NCI-H1436 (cell line): ENCODE measurements around the gene ACADVL.

Experiments used
- DNase-seq: peaks from one replicate; lab custom pipeline; 2025; lab: John Stamatoyannopoulos, UW

ACADVL gene

DNA sequence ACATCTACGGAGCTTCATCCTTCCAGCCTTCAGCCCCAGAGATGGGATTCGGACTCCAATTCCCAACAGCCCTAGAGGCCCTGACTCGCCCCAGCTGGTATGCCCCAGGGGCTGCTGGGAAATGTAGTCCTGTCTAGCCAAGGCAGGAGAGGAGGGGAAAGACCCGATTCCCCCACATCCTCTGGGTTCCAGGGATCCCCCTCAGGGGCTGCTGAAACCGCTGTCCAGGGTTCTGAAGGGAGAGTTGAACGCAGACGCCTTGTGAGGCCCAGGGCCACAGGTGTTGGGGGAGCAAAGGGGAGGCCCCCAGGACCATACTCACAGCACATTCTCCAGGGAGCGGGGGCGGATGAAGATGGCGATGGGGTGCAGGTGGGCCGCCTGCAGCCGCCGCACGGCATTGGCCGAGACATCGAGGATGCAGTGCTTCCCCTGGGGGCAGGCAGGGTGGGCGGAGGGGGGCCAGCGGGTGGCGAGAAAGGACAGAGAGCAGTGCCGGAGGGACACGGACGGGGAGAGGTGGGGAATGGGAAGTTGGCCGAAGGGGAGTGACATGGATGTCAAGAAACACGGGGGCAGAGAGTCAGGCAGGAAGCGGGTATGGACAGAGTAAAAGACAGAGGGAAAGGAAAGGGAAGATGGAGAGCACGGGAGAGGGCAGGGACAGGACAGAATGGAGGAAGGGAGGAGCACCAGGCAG lies 28.0 kb upstream of the ACADVL start:
- DNase-seq: no peak

DNA sequence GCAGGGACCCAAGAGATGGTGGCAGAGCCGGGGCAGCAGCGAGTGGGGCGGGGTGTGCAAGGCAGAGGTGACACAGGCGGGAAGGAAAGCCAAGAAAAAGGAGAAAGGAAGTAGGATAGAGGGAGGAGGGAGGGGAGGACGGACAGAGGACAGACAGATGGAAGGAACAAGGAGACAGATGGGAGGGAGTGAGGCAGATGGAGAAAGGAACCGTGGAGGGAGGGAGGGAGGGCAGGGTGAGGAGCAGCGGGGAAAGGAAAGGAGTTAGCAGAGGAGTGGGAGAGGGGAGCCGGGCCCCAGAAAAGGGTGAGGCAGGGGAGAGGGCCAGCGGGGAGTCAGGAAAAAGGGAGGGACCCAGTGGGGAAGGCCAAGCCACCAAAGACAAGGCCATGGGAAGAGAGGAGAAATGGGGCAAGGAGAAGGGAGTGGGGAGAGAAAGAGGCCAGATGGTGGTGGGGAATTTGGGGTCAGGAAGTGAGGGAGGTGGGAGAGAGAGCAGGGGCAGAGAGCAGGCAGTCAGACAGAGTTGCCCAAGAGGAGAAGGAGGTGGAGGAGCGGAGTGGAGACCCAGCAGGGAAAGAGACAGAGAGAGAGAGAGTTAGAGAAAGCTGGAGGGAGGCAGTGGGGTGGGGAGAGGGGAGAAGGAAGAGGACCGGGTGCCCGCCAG lies 27.3 kb upstream of the ACADVL start:
- no peak for DNase-seq

DNA sequence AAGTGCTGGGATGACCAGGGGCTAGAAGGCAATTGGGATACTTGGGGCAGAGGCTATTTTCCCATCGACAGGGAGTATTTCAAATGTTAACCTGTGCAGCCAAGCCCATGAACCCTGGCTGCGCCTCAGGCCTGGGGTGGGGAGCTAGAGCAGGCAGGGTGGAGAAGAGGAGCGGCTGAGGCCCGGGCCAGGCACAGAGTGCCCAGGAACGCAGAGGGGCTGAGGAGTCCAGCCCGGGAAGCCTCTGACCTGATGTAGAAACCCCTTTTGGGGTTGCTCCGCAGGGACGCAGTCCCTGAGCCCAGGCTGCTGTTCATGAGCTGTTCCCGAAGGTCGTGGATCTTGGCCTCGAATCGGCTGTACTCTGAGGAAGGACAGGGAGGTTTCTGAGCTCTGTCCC lies 23.8 kb upstream of the ACADVL start:
- DNase-seq: no peak

GRCh38 chr17:7196651-7197401 lies 22.9 kb upstream of the ACADVL start:
- DNase-seq: no peak

DNA sequence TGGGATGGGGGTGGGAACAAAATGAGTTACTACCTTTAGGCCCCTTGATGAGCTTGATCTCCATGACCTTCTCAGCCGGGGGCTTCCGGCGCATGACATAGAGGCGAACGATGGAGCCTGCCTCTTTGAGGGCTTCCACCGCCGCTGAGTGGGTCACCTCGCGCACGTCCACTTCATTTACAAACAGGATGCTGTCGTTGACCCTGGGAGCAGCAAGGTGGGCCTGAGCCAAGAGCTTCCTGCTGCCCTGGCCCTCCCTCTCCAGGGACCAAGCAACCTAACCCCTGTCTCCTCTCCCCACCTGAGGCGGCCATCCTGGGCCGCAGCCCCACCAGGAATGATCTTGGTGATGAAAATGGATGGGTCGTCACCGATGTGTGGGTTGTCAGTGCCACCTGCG lies 16.3 kb upstream of the ACADVL start:
- DNase-seq: no peak

GRCh38 chr17:7204336-7204735 lies 15.4 kb upstream of the ACADVL start:
- DNase-seq: no peak

- peak; percentile 97 for DNase-seq
These were observed 14.8 kb upstream of the ACADVL start for GRCh38 chr17:7204828-7205461.

DNA sequence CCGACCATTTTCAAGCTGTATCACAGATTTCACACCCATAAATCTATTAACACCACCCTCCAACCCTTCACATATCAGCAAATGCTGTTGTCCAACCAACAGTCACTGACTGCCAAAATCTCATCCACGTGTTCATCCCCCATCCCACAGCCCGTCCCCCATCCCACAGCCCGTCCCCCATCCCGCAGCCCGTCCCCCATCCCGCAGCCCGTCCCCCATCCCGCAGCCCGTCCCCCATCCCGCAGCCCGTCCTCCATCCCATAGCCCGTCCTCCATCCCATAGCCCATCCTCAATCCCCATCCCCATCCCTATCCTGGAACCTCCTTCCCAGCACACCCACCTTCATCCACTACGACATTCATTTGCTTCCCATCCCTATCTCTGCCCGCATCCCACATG lies 14.2 kb upstream of the ACADVL start:
- no peak for DNase-seq

GRCh38 chr17:7207120-7208001 lies 12.4 kb upstream of the ACADVL start:
- DNase-seq: no peak

DNA sequence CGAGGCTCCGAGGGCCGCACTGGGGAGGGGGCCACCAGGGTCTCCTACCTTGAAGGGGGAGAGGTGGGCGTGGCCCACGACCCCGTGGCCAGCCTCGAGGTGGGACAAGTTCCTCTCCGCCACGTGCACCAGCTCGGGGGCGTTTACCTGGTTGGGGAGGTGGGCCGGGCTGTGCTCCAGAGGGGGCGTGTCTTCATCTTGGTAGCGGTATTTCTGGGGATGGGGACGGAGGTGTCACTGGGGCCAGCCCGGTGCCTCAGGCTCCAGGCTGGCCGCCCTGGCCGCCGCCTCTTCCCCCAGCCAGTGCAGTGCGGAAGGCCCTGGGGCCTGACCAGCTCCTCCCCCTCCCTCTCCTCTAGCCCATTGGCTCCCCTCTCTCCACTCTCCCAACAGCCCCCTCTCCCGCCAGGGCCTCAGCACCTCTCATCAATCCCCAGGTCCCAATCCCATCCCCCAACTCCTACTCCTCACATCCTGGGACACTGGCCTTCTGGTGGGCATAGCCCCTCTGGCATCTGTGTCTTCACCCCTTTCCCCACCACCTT lies 11.6 kb upstream of the ACADVL start:
- DNase-seq: no peak

DNA sequence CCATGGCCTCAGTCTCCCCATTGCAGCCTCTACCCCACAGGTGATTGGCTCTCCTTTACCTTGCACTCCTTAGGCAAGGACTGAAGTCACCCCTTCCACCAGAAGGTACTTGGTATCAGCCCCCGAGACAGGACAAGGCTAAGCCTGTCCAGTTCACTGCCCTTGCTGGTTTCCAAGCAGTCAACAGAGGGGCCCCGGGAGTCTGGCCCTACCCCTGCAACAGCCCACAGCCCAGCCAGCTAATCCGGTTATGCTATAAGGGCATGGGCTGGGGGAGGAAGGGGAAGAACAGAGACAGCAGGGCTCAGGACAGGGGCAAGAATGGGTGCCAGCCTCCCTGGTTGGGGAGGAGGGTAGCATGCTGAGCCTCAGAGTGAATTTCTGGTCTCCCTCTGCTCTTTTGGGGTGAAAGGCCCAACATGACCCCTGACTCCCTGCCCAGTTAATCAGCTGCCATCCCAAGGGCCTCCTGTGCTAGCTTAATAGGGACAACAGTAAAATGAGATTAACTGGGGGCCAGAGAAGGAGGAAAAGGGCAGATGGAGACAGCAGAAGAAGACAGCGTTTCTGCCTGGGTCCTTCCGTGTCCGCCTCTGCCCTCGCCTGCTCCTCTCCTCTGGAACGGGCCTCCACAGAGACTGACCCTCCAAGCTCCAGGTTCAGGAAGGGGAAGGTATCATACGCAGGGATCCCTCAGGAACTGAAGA lies 10.8 kb upstream of the ACADVL start:
- no peak for DNase-seq

DNA sequence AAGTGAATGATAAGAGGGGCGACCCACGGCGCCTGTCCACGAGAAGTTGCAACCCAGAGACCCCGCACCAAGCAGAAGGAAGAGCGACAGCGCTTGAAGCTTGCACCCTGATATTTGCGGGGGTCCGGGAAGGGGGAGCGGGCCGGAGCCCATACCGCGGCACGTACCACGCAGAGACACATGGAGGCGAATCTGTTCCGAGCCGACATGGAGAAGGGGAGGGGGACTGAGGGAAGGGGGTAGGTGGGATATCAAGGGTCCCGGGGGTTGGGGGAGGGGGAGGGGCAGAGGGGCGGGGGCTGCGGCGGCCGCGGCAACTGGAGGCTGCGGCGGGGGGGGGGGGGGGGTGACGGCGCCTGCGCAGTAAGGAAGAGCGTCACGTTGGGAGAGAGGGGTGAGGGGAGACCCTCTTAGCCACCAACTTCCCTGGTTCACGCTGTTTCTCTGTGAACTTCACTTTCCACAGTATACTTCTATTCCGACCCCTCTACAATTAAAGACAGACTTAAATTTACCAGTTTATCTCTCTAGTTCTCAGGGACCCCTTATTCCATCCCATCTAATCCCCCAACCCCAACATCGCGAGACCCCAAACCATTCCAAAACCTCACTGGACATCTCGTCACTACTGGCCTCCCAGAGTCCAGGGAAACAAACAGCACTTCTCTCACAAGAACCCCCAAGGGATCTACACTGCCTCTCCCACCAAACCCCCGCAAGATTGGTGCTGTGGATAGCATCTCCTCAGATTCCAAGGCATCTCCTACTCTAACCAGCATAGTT lies 8.1 kb upstream of the ACADVL start:
- no peak for DNase-seq

GRCh38 chr17:7213895-7214299 lies 5.8 kb upstream of the ACADVL start:
- DNase-seq: peak; percentile 98

GRCh38 chr17:7214300-7215135 lies 5.2 kb upstream of the ACADVL start:
- peak; percentile 99 for DNase-seq

GRCh38 chr17:7215136-7215638 lies 4.6 kb upstream of the ACADVL start:
- DNase-seq: no peak

DNA sequence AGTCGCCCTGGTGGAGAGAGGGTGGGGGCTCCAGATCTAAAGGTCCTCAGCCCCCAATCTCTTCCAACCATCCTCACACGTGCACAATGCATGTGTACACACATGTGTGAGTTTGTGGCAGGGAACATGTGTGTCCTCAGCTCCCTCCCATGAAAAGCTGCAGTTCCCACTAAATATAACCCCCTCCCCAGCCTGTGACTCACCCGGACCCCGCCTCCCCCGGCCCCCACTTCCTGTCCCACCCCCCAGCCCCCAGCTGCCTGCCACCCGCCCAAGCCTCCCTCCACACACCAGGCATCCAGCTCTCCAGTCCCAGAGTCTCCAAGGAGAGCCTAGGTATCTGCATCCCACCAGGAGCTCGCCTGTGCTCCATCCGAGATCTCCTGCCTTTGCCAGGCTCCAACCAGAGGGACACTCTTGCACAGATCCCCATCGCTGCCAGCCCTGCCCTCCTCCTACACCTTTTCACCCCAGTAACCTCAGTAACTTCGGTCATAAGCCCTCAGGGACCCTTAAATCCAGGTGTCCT lies 4.0 kb upstream of the ACADVL start:
- no peak for DNase-seq

DNA sequence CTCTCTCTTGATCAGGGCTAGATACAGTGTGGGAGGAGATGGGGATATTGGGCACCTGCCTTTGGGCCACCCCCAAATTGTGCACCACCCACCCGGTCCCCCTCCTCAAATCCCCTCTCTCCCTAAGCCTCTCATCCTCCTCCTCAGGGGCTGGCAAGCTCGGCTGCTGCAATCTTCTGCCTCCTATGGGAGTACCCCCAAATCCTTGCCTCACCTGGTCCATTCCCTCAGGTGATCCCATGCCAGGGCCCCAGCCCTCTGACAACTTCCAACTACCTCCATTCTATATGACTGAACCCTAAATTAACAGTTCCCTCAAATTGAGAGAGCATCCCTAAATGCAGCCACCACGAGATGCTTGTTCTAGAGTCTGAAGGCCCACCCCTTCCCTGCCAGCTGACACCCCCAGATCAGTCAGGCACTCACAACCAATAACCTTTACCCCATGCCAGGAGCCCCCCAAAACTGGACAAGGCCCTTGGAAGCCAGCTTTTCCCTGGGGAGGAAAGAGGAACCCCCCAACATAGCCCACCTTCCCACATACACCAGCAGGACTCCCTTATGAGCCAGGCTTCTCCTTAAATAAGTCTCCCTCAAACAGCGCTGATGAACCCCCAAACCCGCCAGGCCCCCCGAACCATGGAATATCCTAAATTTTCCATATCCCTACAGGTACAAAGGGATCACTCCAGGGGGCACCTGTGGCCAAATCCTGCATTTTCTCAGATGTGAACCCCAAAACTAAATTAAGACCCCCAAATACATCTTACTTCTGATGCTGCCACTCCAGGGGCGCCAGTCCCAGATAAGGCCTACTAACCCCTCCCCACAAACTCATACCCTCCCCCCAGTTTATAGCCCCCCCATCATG lies 3.3 kb upstream of the ACADVL start:
- DNase-seq: no peak
